Caki2 (cell line): ENCODE measurements around the gene ATXN1L. TPM values are rescaled to one million over a fixed set of nuclear protein-coding genes. Genes with fewer than 3 reads are reported as not detected.
A peak's percentile ranks its signal among the peaks of the same experiment; 100 is the strongest.
"Not testable (repeated sequence)": the region's sequence is repeated elsewhere in the genome, so short reads cannot be mapped to it uniquely, and the experiment has no call there.

ENCODE experiments used
- DNase-seq: peaks from one replicate; pipeline ENCODE4 v3.0.0-alpha.2; 2015; ENCODE audit warnings: low read depth
- in situ Hi-C: cut with HindIII; loops from 2 replicates; pipeline ENCODE4 v1.10.0; 2016; ENCODE audit warnings: low sequenced_read_pairs, low pct_unique_long_range_greater_than_20kb, mixed read lengths
- total RNA-seq: library from RNA; depleted of rRNA; stranded (reverse); fragments of >200 nt; shearing (Covaris generic); gene quantifications from 2 replicates; pipeline ENCODE4 v1.2.3, GENCODE V29; 2014; ENCODE audit warnings: low replicate concordance; rRNA removed

The ATXN1L gene, protein sequence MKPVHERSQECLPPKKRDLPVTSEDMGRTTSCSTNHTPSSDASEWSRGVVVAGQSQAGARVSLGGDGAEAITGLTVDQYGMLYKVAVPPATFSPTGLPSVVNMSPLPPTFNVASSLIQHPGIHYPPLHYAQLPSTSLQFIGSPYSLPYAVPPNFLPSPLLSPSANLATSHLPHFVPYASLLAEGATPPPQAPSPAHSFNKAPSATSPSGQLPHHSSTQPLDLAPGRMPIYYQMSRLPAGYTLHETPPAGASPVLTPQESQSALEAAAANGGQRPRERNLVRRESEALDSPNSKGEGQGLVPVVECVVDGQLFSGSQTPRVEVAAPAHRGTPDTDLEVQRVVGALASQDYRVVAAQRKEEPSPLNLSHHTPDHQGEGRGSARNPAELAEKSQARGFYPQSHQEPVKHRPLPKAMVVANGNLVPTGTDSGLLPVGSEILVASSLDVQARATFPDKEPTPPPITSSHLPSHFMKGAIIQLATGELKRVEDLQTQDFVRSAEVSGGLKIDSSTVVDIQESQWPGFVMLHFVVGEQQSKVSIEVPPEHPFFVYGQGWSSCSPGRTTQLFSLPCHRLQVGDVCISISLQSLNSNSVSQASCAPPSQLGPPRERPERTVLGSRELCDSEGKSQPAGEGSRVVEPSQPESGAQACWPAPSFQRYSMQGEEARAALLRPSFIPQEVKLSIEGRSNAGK
- total RNA-seq = 5.4 and 6.0 TPM in 2 replicates

DNA sequence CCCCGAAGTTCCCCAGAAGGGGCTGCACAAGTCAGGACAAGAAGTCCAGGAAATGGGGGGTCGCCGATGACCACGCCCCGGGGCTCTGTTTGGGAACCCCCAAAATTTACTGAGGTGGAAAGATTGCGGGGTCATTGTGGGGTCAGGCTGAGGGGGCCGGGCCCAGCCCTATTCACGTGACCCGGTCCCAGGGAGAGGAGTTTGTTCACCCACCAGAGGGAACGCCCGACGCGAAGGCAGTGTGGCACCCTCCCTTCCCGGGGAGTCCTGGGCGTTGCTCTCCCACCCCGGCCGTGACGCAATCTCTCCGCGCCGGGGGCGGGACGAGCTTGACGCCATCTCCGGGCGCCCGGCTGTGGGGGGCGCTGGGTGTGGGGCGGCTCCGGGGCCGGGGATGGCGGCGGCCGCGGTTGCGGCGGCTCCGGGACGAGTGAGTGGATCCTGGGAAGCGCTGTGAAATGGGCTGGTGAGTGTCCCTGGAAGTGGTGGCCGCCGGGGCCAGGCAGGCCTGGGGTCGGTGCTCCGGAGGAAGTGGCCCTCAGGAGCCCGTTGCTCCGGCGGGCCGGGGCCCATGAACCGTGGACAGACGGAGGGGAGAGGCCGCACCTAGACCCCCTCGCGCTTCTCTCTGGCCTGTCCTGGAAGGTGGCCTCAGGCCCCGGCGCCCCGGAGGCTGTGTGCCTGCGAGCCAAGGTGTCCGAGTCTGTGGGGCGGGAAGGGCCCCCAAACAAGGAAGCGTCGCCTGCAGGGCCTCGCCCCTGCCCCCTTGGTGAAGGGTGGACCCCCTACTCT is at the start of gene ATXN1L:
Gene ATXN1L (plus strand): TSS at position 338 of the 792 bp plus-strand sequence. CDS start 3,765 bp downstream, outside the sequence.
- in situ Hi-C loops = no loop called here
- DNase-seq = peak; percentile 87

DNA sequence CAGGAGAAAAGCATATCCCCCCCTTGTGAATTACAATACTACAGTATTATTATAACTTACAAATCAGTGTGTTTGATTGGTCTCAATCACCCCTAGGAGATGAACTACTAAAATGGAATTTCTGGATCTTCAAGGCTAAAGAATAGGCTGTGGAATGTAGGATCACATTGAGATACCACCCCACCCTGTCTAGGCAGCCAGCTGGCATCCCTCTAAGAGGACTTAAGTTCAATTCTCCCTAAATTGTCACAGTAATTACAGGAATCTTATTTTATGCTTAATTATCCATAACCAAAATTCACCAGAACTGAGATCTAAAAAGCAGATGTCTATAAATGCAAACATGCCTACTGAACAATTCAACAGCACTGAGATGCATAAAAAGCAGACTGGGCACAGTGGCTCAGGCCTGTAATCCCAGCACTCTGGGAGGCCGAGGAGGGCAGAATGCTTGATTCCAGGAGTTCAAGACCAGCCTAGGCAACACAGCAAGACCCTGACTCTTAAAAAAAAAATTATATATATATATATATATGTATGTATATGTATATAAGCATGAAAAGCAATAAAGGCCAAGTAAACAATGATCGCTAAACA is 49.2 kb upstream of the ATXN1L start:
- in situ Hi-C loops = no loop called here
- no peak for DNase-seq

DNA sequence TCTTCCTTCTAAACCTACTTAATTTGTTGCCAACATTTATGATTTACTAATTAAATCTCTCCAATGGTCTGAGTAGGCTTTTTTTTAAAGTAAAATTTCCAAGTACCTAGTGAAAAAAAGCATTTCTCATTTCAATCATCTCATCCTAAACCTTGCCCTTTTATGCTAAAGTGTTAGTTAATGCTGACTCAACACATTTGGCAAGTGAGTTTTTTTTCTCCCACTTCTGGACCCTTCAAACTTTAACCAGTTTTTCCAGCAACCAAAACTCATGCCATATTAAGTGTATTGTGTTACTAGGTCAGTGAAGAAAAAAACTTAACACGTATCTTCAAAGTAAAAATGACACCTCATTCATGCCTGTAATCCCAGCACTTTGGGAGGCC is 42.5 kb upstream of the ATXN1L start:
- in situ Hi-C loops = no loop called here

DNA sequence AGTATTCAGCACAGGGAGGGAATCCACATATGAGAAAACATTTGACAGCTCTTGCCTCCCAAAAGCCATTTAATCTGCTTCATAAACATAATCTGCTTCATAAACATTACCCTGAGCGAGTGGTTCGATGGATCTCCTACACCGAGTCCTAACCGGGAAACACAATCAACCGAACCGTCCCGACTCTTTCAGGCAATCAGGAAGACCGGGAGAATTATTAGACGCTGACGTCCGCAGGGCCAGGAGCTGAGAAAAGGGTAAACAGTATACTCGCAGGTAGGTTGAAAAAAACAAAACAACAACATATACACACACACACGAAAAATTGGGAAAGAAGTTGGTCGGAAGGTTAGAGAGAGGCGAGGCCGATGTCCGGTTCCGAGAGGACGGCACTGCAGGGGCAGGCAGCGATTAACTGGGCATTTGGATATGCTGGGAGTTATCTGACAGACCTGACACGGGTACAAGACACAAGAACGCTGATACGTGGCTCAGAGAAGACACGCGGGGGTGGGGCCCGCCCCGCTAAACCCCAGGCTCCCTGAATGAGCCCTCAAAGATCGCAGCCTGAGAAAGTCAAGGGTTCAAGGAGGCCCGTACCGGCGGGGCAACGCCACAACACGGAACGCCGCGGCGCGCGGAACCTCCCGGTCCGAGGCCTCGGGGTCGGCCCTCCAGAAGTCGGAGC is 37.7 kb upstream of the ATXN1L start:
- DNase-seq = peak; percentile 23
- in situ Hi-C loops = no loop called here

More for the DNA sequence above, 42.5 kb upstream of the ATXN1L start:
- DNase-seq = no peak

DNA sequence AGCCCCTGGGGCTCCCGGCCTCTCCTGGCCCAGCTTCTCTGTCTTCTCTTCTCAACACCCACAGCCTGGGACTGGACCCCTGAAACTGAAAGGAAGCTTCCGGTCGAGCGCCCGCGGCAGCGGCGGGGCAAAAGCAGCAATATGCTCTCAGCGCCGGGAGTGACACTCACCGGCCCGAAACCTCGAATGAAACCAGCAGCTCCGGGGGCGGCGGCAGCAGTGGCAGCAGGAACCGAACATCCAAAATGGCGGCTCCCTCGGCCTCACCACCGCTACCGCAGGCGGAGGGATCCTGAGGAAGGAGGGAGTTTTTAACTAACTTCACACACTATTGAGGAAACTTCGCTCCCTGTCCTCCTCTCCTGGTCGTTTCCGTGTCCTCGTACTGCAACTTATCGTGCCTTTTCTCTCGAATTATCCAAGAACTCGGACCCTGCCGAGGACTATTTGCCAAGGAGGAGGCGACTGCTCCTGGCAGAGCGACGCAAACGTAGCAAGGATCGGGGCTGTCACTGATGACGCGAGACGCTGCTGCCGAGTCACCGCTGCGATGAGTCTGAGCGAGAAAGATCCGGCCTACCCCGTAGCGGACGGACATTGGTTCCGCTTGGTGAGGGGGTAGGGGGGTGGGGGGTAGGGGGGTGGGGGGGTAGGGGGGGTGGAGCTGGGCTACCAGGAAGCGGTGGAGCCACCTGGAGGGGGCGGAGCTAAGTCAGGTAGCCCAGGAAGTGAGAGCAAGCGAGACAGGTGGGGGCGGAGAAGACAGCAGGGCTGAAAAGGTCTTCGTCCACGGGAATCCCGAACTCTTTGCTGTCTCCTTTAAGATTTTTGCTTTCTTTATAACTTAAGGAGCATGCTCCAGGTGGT is 37.0 kb upstream of the ATXN1L start, which contains the start of gene AP1G1:
Gene AP1G1 (minus strand): TSS at position 242 of the 867 bp plus-strand sequence. CDS start 19,355 bp downstream, outside the sequence.
- peak; percentile 95 for DNase-seq
- in situ Hi-C loops = no loop called here

DNA sequence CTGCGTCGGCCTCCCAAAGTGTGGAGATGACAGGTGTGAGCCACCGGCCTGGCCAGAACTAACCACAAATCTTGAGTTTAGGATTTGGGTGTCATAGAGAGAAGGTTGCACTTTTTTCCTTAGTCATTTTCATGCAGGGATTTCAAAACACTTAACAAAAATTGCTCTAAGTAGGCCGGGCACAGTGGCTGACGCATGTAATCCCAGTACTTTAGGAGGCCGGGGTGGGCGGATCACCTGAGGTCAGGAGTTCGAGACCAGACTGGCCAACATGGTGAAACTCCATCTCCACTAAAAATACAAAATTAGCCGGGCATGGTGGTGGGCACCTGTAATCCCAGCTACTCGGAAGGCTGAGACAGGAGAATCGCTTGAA is 35.6 kb upstream of the ATXN1L start:
- in situ Hi-C loops, DNase-seq: not testable (repeated sequence)

DNA sequence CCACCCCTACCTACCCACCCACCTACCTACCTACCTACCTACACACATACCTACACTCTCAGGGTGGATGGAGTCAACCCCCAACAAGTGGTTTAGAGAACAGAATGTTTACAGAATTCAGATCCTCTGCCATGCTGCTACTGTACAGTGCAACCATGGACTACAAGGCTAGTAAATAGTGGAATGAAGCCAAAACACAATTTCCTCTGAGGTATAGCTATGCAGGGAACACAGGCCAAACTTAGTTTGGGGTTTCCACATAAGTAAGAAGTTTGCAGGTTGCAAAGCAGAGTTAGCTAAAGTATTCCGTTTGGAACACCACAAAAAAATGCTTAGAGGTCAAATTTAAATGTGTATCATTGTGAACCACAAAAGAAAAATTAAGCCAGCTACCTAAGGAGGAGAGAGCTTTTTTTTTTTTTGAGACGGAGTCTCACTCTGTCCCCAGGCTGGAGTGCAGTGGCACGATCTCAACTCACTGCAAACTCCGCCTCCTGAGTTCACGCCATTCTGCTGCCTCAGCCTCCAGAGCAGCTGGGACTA is 34.4 kb upstream of the ATXN1L start:
- in situ Hi-C loops = no loop called here
- DNase-seq = no peak

DNA sequence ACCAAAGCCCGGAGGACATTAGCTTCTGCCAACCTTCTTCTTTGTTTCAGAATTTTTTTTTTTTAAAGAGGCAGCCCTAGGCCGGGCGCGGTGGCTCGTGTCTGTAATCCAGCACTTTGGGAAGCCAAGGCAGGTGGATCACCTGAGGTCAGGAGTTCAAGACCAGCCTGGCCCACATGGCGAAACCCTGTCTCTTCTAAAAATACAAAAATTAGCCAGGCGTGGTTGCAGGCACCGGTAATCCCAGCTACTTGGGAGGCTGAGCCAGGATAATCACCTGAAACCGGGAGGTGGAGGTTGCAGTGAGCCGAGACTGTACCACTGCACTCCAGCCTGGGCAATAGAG is 28.6 kb upstream of the ATXN1L start:
- DNase-seq, in situ Hi-C loops: not testable (repeated sequence)

DNA sequence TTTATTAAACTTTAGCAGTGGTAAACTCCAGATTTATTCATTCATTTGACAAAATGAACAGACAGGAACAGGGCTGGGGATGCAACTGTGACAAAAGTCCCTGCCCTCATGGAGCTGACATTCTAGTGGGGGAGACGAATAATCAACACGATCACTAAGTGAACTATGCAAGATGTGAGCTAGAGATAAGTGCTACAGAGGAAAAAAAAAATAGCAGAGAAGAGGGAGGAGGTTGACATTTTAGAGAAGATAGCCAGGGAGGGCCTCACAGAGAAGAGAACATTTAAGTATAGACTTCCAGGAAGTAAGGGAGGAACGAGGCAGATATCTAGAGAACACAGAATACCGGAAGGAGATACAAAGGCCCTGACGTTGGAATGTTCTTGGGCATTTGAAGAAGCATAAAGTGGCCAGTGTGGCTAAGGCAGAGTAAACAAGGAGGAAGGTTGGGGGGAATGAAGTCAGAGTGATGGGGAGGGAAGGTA is 19.2 kb upstream of the ATXN1L start:
- in situ Hi-C loops = no loop called here
- DNase-seq = no peak

DNA sequence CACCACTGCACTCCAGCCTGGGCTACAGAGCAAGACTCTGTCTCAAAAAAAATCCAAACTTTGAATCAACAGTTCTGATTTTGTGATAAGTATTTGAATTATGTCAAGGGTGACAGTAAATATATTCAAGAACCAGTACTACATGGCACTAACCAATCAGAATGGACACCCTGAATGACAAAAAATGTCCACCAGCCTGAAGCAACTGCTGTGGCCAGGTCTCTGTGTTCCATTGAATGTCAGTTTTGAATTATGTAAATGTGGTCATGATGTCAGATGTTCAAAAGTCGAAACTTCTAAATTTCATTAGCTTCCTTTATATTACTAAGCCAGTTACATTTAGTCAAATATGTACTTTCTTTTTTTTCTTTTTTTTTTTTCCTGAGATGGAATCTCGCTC is 15.4 kb upstream of the ATXN1L start:
- no peak for DNase-seq
- in situ Hi-C loops = no loop called here

DNA sequence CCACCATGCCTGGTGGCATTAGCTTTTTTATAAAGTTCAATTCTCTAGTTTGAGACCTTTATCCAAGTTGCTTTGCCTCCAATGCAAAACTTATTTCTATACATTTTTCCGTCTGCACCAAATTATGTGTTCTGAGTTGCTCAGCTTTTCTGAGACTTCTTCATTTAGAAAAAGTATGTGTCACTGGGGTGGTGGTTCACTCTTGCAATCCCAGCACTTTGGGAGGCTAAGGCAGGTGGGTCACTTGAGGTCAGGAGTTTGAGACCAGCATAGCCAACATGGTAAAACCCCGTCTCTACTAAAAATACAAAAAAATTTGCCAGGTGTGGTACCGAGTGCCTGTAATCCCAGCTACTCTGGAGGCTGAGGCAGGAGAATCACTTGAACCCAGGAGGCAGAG is 14.1 kb upstream of the ATXN1L start:
- in situ Hi-C loops, DNase-seq: not testable (repeated sequence)

DNA sequence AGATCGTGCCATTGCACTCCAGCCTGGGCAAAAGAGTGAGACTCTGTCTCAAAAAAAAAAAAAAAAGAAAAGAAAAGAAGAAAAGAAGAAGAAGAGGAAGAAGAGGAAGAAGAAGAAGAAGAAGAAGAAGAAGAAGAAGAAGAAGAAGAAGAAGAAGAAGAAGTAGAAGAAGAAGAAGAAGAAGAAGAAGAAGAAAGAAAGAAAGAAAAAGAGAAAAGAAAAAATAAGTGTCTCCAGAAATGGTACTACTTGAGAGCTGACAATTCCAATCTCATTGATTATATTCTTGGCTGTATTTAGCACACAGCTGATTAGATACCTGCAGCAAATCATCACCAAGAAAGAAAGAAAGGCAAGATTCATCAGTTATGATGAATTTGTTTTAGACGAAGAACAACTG is 13.7 kb upstream of the ATXN1L start:
- in situ Hi-C loops, DNase-seq: not testable (repeated sequence)

DNA sequence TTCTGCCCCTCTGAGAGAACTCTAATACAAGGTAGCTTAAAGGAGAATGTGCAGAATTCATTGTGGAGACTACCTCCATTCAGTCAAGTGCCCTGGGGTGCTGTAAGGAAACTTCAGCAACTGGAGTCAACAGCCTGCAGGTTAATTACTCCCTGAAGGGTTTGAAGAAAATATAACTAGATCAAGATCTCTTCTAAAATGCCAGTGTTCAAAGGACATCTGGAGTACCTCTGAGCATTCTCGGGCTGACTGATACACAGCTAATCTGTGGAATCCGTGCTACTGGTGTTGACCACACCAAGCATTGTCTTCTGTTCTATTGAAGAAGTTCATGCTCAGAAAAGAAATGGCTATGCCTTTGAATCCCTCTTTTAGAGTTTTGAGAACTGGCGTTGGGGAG is 11.5 kb upstream of the ATXN1L start:
- in situ Hi-C loops = no loop called here

DNA sequence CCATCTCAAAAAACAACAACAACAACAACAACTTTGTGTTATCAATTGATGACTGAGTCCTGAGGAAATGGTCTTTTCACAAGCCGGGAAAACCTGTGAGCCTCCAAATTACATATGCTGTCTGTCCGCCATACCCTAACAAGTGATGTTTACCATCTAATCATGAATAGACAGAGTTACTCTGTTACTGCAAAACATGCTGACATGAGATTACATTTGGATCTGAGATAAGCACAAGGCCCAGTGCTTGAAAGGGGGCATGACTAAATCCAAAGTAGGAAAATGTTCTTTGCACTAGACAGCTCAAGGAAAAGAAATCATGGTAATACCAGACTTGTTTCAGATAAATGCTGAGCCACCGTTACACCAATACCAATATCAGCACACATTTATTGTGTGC is 8.6 kb upstream of the ATXN1L start:
- in situ Hi-C loops = no loop called here
- DNase-seq = no peak

More for the DNA sequence above, 11.5 kb upstream of the ATXN1L start:
- no peak for DNase-seq

DNA sequence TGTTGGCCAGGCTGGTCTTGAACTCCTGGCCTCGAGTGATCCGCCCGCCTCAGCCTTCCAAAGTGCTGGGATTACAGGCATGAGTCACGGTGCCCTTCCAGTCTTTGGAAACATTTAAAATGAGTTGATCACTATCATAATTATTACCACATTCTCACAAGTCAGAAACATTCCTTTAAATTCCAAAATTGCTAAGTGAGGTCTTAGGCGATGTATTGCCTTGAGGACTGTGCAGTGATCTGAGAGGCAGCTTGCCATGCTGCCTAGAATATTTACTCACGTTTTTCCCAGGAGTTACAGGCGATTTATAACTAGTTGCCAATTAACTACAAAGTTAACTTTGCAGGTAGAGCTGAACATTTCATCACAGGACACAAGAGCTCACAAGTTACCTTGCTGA is 5.7 kb upstream of the ATXN1L start:
- in situ Hi-C loops = no loop called here
- DNase-seq = no peak

DNA sequence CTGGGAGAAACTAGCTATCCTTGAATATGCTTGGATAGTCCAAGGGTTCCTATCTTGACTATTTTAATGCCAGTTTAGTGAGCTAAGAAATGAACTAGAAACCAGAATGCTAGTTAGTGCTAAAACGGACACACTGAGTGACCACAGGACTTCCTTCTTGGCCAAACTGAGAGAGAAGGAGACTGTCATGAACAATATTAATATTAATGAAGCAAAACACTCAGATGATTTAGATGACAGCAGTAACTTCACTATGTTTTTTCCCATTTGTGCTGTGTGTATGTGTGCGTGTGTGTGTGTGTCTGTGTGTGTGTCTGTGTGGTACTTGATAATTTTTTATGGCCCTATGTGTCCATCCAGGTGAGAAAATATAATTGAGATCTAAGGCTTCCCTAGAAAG is 2.2 kb upstream of the ATXN1L start:
- in situ Hi-C loops = no loop called here

DNA sequence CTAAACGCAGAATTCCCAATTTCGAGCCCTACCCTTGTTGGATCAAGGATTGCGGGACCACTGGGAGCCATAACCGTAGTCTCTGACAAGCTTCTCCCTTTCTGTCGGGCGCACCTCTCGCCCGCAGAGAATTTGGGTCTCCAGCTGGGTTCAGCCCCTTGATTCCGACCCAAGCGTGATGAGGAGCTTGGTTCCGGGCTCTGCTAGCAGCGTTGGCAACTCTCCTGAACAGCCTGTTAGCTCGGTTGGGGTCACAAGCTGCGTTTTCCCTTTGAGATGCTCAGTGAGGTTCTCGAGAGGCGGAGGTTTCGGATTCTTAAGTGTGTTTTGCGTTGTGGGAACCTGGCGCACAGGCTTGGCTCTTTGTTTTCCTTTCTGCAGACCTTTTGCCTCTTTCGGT is 655 bp downstream of the ATXN1L start:
- in situ Hi-C loops = no loop called here
- DNase-seq = no peak

More for the DNA sequence above, 2.2 kb upstream of the ATXN1L start:
- DNase-seq = peak; percentile 22
